RWPE1 (cell line): ENCODE data around the gene DMPK.
"Not testable (repeated sequence)": the region's sequence is repeated elsewhere in the genome, so short reads cannot be mapped to it uniquely, and the experiment has no call there.

Experiments
- CTCF ChIA-PET: fragments of 350-600 bp; sonication (Branson Sonifier 250); formaldehyde crosslinking; extraction: SDS; loops from one replicate; lab custom pipeline; 2021; lab: Yijun Ruan, JAX
- POLR2A ChIA-PET: fragments of 400-600 bp; formaldehyde crosslinking; extraction: SDS; loops from one replicate; lab custom pipeline; 2020; ENCODE audit warnings: antibody characterized with exemption; ENCODE audit not compliant: low non-redundant PET; lab: Yijun Ruan, JAX
- DNase-seq: peaks from one replicate; pipeline ENCODE4 v3.0.0; 2012; ENCODE audit warnings: low spot score
- H3K27ac ChIP-seq: fragments of 450-650 bp; 2 replicates; pipeline ENCODE4 v1.5.1; 2017
- TF ChIP-seq, protein P1 (sequence below): fragments of 450-650 bp; conservative IDR thresholded peaks from 2 replicates; pipeline ENCODE4 v1.5.1; 2017; ENCODE audit warnings: low read depth, mild to moderate bottlenecking

The DMPK gene

DNA sequence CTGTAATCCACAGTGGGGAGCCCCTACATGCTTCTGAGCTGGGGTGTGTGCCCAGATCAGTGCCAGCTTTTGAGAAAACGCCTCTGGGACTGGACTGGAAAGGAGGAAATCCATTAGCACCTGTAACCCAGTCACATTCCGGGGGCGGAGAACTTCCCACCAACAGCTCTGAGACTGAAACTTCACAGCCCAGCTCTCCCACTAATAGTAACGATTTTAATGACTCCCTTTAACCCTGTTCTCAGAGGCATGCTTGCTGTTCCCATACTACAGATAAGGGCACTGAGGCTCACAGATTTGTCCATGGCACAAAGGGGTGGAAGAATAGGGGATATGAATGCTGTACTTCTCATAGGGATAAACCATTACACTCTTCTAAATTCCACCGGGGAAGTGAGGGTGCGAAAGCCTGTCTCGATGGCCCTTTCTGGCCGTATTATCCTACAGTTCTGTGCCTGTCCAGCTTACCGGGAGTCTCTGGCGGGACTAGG is 52.4 kb downstream of the DMPK start:
- CTCF ChIA-PET: no interaction called here

DNA sequence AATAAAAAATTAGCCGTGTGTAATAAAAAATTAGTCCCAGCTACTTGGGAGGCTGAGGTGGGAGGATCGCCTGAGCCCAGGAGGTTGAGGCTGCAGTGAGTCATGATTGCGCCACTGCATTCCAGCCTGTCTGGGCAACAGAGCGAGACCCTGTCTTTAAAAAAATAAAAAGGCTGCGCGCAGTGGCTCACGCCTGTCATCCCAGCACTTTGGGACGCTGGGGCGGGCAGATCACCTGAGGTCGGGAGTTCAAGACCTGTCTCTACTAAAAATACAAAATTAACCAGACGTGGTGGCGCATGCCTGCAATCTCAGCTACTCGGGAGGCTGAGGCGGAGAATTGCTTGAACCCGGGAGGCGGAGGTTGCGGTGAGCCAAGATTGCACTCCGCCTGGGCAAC is 53.6 kb downstream of the DMPK start:
- POLR2A ChIA-PET, DNase-seq: not testable (repeated sequence)
- H3K27ac ChIP-seq: peak overlapping the region; percentile 86
- CTCF ChIA-PET: interaction anchor here (0.7 kb wide), 1 partner anchor 11 kb away, joined by 4 read pairs; no protein-coding TSS in a partner anchor

More for the DNA sequence above, 52.4 kb downstream of the DMPK start:
- POLR2A ChIA-PET: interaction anchor here (1.3 kb wide), 1 partner anchor 39 kb away, joined by 5 read pairs; the partner anchor contains the start of gene SIX5
- TF ChIP-seq, protein P1, sequence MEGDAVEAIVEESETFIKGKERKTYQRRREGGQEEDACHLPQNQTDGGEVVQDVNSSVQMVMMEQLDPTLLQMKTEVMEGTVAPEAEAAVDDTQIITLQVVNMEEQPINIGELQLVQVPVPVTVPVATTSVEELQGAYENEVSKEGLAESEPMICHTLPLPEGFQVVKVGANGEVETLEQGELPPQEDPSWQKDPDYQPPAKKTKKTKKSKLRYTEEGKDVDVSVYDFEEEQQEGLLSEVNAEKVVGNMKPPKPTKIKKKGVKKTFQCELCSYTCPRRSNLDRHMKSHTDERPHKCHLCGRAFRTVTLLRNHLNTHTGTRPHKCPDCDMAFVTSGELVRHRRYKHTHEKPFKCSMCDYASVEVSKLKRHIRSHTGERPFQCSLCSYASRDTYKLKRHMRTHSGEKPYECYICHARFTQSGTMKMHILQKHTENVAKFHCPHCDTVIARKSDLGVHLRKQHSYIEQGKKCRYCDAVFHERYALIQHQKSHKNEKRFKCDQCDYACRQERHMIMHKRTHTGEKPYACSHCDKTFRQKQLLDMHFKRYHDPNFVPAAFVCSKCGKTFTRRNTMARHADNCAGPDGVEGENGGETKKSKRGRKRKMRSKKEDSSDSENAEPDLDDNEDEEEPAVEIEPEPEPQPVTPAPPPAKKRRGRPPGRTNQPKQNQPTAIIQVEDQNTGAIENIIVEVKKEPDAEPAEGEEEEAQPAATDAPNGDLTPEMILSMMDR: no peak
- peak overlapping the region; percentile 86 for H3K27ac ChIP-seq
- peak; percentile 18 for DNase-seq

DNA sequence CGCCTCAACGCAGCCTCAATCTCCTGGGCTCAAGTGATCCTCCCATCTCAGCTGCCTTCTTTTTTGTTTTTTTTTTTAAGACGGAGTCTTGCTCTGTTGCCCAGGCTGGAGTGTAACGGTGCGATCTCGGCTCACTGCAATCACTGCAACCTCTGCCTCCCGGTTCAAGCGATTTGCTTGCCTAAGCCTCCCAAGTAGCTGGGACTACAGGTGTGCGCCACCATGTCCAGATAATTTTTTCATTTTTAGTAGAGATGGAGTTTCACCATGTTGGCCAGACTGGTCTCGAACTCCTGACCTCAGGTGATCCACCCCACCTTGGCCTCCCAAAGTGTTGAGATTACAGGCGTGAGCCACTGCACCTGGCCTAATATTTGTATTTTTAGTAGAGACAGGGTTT is 62.2 kb downstream of the DMPK start:
- not testable (repeated sequence) for DNase-seq
- H3K27ac ChIP-seq: peak overlapping the region; percentile 90
- CTCF ChIA-PET: interaction anchor here (1.4 kb wide), 1 partner anchor 26 kb away, joined by 4 read pairs; no protein-coding TSS in a partner anchor
- POLR2A ChIA-PET: interaction anchor here (0.6 to 0.7 kb wide), 2 partner anchors 13 to 29 kb away, joined by 5 read pairs; no protein-coding TSS in a partner anchor
